NOMO-1 (cell line): ENCODE measurements around the gene ACSM4.
"Not testable (repeated sequence)": the region's sequence is repeated elsewhere in the genome, so short reads cannot be mapped to it uniquely, and the experiment has no call there.

Experiments used
- DNase-seq, 2 experiments: peaks; one replicate each; lab custom pipeline; 2025; ENCODE audit not compliant: unreplicated experiment in 2 of 2; lab: John Stamatoyannopoulos, UW

The ACSM4 gene

DNA sequence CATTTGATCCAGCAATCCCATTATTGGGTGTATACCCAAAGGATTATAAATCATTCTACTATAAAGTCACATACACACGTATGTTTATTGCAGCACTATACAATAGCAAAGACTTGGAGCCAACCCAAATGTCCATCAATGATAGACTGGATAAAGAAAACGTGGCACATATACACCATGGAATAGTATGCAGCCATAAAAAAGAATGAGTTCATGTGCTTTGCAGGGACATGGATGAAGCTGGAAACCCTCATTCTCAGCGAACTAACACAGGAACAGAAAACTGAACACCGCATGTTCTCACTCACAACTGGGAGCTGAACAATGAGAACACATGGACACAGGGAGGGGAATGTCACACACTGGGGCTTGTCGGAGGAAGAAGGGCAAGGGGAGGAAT lies 33.9 kb downstream of the ACSM4 start:
- not testable (repeated sequence) for DNase-seq

DNA sequence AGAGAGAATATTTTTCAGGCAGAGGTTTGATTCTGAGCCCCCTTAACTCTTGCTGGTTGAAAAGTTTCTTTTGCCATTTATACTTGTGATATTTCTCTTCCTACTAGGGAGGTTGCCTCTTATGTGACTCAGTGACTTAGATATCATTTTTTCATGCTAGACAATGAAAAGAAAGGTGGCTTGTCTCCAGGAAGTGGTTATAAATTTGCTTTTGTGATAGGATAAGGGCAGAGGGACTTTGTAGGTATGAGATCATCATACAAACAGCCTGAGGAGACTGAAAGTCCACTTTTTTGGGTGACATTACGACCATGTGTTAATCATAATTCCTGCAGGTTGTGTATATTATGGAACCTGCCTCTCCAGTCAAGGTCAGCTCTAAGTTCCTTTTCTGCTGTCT lies 35.8 kb downstream of the ACSM4 start:
- no peak for DNase-seq

DNA sequence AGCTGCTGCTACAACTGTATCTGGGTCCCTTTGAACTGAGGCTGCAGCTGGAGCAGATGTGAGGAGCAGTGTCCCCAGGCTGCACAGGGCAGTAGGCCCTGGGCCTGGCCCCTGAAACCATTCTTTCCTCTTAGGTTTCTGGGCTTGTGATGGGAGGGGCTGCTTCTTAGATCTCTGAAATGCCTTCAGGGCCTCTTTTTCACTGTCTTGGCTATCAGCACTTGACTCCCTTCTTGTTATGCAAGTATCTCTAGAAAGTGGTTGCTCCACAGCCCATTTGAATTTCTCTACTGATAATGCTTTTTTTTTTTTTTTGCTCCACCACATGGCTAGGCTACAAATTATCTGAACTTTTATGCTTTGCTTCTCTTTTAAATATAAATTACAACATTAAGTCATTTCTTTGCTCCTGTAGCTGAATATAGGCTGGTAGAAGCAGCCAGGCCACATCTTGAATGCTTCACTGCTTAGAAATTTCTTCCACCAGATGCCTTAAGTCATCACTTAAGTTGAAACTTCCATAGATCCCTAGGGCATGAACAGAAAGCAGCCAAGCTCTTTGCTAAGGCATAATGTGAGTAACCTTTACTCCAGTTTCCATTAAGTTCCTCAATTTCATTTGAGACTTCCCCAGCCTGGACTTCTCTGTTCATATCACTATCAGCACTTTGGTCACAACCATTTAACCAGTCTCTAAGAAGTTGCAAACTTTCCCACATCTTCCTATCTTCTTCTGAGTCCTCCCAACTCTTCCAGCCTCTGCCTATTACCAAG lies 41.1 kb downstream of the ACSM4 start:
- DNase-seq = peak; percentile 19 to 66

- peak in 1 of 2 experiments; percentile 12 for DNase-seq
These were observed 42.8 kb downstream of the ACSM4 start for GRCh38 chr12:7346551-7347225.

DNA sequence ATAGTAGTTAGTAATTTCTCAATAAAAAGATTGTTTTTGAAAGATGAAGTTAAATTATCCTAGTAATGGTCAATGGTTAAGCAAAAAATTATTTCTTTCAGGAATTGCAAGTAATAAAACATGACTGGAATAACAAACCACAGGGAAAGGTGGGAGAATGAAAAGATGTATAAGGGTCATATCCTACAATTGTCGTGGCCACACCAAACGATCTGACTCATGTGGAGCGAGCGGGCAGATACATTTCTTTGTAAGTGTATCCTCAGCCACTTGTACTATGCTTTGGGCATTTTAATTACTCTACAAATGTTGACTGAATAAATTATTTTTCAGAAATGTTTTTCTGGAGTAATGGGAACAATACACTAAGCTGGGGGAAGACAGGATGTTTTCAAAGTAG lies 45.5 kb downstream of the ACSM4 start:
- DNase-seq = no peak

DNA sequence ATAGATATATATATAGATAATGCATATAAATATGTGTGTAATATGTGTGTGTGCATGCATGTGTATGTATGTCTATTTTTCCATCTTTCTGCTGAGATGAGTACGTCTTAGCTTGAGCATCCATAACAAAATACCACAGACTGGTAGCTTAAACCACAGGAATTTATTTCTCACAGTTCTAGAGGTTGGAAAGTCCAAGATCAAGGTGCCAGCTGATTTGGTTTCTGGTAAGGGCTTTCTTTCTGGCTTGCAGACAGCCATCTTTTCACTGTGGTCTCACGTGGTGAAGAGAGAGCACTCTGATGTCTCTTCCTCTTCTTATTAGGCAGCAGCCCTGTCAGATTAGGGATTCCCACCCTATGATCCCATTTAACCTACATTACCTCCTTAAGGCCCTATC lies 47.3 kb downstream of the ACSM4 start:
- DNase-seq = no peak

DNA sequence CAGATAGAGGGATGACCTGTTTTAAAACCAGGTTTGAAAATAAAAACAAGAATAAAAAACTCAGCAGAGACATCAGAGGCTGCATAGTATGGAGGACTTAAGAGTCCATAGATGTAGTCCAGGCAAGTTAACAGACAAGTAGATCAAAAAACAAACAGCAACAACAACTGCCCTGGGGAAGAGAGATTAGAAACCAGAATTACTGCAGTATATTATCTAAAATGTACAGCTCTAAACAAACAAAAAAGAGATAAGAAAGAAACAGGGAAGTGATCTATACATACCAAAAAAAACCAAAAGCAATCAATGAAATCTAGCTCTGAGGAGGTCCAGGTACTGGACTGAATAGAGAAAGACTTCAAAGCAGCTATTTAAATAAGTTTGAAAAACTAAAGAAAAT lies 48.8 kb downstream of the ACSM4 start:
- no peak for DNase-seq

DNA sequence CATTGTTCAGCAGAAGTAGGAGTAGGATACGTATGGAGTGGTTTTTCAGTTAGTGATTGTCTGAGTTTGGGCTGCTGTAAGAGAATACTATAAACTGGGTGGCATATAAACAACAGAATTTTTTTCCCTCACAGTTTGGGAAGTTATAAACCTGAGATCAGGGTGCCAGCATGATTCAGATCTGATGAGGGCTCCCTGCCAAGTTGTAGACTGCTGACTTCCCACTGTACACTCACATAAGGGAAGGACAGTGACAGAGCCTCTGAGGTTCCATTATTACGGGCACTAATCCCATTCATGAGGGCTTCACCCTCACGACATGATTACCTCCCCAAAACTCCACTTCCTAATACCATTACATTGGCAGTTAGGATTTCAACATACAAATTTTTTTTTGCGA lies 50.7 kb downstream of the ACSM4 start:
- DNase-seq = no peak

DNA sequence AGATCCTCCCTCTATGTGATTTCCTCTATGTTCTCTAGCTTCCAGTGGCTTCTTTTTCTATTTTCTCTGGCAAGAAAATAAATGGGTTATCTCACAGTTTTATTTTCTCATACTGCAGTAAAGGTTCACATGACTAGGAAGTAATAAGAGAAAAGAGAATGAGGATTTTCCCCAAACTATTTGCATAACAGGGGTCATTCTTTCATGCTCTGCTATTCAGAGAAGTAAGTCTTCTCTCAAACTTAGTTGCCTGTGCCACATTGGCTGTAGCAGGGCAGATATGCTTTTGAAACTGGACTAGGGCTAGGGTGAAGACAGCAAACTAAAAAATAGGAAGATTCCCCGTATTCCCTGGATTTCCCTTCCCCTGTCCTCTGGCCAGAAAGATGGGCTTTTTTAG lies 57.4 kb downstream of the ACSM4 start:
- DNase-seq = no peak

GRCh38 chr12:7362734-7363133 lies 58.9 kb downstream of the ACSM4 start:
- DNase-seq = no peak

- DNase-seq = peak; percentile 75 to 86
These were observed 65.4 kb downstream of the ACSM4 start for GRCh38 chr12:7369274-7369729.

- no peak for DNase-seq
These were observed 69.4 kb downstream of the ACSM4 start for GRCh38 chr12:7373226-7373625.

- peak; percentile 32 to 64 for DNase-seq
These were observed 70.7 kb downstream of the ACSM4 start for GRCh38 chr12:7374423-7375144.

- DNase-seq = no peak
These were observed 71.3 kb downstream of the ACSM4 start for GRCh38 chr12:7375145-7375543.

DNA sequence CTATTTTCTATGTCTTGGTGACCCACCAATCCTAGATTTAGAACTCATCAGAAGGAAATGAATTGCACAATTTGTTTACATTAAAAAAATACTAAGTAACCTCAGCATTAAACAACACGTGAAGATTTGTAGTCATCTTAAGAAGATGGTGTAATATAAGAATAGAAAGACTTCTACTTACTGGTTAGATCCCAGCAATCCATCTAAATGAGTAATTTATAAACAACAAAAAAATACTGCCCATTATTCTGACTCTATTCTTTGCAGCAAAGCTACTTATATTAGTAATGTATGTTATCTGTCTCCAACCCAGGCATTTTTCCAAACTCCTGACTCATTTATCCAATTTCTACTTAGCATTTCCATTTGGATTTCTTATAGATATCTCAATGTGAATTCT lies 72.3 kb downstream of the ACSM4 start:
- no peak for DNase-seq
